Measurements from ENCODE around the gene ZNF423.

ZNF423 gene

DNA sequence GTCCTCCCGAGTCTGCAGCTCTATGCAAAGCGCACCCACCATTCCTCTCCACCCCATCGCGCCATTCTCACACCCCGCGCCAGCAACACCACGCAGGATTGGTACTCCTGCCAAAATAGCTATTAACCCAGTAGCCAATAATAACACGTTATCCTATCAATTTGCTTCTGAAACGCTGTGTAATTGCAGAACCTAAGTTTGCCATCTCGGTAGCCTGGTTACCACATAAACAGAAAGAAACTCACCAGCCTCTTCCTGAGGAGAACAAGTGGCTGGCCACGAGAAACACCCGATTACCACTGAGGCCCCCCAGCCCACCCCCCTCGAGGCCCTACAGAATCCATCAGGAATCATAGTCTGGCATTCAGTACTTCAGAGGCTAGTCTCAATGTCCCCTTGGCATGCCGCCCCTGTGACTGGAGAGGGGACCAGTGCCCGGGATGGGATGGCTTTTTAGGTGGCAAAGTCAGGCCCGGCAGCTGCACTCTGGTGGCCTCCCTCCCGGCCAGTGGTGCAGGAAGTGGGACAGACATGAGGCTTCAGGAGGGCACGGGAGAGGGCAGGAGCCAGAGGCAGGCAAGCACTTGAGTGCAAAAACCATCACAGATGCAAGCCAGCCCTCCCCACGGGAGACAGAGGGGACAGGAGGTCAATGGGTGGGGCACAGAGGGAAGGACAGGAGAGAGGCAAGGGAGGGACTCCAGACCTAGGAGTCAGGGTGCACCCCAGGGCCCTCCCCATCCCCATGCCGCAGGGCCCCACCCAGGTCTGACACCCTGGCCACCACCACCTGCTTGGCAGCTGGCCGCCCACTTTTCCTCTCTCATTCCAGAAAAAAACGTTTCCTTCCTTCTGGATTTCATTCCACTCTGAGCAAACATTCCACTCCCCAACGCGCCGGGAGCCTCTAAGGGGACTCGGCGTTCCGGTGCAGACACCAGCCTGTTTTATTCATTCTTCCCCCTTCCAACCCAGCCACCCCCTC lies 192.5 kb downstream of the ZNF423 start:
- DNase-seq (ENCODE audit: low read depth in 3 of 3), result no peak

- DNase-seq (ENCODE audit: low read depth in 3 of 3), result no peak
Observed at GRCh38 chr16:49662569-49662968, 193.3 kb downstream of the ZNF423 start.

GRCh38 chr16:49661465-49662187 lies 194.3 kb downstream of the ZNF423 start:
- DNase-seq (ENCODE audit: low read depth in 3 of 3), result no peak

DNA sequence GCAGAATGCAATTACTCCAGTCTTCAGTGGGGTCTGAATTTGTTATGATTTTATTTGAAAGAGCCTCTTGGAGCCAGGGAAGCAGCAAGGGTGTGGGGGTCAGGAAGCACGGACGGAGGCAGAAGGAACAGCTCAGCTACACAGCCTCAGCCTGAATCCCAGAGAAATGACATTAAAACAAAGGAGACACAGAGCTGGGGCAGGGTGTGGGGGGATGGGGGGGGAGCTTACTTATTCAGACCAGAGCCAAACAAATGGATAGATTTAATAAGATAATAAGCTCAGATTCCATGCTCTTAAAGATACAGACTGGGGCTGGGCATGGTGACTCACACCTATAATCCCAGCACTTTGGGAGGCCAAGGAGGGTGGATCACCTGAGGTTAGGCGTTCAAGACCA lies 195.3 kb downstream of the ZNF423 start:
- no peak for DNase-seq (ENCODE audit: low read depth in 3 of 3)

- DNase-seq (ENCODE audit: low read depth in 3 of 3), result no peak
Observed at GRCh38 chr16:49659356-49659755, 196.6 kb downstream of the ZNF423 start.

GRCh38 chr16:49658531-49658930 lies 197.4 kb downstream of the ZNF423 start:
- DNase-seq (ENCODE audit: low read depth in 3 of 3), result no peak

GRCh38 chr16:49657736-49658465 lies 198.0 kb downstream of the ZNF423 start:
- no peak for DNase-seq (ENCODE audit: low read depth in 3 of 3)

DNA sequence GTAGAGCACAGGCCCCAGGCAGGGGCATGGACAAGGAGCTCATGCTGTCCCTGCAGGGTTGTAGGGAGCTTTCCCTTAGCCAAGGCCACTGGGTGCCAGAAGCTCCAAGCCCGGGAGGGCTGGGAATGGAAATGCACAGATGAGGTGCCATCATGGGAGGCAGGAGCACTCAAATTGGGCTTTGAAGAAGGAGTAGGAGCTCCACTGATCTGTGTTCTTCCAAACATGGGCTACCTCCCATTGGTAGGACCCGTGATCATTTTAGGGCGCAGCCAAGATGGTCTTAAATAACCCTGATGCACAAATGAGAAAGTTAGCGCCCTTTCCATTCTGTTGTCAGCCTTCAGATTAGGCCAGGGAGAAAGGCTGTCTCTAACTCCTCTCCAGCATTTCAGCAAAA lies 201.5 kb downstream of the ZNF423 start:
- DNase-seq (ENCODE audit: low read depth in 3 of 3), result no peak

- DNase-seq (ENCODE audit: low read depth in 3 of 3), result no peak
Observed at GRCh38 chr16:49653577-49653976, 202.3 kb downstream of the ZNF423 start.

GRCh38 chr16:49653173-49653570 lies 202.7 kb downstream of the ZNF423 start:
- DNase-seq (ENCODE audit: low read depth in 3 of 3), result no peak

DNA sequence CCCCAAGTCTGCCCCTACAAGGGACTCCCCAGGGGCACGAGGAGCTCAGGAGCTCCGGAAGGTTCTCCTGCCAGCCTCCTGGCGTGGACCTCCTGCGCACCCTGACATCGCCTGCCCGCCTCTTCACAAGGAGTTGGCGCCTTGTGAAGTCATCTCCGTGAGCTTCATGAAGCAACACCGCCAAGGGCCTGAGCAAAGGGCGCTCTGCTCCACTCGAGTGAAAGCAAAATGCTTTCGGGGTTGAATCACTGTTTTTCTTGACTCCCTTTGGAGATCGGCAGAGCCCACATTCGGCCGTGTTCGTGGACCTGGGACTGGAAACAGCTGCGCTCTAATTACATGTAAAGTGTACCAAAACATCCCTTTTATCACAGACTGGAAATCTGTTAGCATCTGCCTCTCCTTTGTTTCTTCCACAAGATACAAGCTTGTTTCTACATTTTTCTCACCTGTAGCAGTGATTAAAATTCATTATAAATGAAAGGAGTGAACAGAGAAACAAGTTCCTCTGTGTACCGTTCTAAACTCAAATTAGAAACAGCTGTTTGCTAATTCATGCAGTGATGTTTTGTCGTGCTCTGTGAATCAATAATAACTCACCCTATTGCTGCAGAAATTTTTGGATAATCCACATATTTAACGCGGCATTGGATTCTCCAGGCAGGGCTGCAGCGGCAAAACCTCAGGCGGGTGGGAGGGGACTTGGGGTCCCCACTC lies 203.3 kb downstream of the ZNF423 start:
- no peak for DNase-seq (ENCODE audit: low read depth in 3 of 3)

GRCh38 chr16:49651996-49652395 lies 203.9 kb downstream of the ZNF423 start:
- DNase-seq (ENCODE audit: low read depth in 3 of 3), result no peak

DNA sequence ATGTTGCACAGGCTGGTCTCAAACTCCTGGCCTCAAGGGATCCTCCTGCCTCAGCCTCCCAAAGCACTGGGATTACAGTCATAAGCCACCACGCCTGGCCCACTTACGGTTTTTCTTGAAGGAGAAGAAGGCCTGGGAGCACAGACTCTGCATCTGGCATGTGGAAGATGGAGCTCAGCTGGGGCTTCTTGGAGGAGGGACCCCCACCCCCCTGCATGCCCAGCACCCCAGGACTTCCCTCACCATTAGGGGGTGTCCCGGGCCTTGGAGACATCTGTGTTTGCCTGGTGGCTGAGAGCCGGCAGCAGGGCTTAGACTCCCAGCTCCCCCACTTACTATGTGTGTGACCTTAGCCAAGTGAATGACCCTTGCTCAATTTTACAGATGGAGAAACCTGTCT lies 204.7 kb downstream of the ZNF423 start:
- no peak for DNase-seq (ENCODE audit: low read depth in 3 of 3)

- no peak for DNase-seq (ENCODE audit: low read depth in 3 of 3)
Observed at GRCh38 chr16:49650603-49651002, 205.3 kb downstream of the ZNF423 start.

DNA sequence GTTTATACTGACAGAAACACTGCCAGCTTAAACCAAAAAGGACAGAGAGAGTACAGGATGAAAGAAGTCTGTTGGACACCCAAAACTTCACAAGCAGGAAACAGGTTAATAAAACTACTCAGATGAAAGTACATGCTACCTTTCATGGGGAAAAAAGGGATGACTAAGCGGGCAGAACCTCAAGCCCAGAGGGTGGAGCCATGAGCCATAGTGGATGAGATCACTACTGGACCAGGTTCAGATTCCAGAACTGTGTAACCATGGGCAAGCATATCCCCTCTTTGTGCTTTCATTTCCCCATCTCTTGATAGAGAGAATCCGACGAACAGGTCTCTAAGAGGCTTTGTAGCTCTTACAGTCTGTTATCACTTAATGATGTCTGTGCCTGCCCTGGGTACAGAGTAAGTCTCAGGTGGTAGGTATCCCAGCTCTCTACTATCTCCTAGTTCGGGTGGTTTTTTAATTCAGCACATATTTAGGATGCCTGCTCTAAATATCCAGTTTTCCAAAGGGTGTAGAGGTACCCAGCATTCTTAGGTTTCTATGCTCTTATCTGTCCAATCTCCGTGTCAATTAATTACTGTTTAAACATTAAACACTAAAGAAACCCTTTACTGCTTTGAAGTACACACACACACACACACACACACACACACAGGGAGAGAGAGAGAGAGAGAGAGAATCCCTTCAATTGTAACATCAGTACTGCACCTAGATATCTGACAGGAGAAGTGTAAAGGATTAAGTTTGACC lies 206.7 kb downstream of the ZNF423 start:
- no peak for DNase-seq (ENCODE audit: low read depth in 3 of 3)

GRCh38 chr16:49647673-49648072 lies 208.2 kb downstream of the ZNF423 start:
- no peak for DNase-seq (ENCODE audit: low read depth in 3 of 3)

DNA sequence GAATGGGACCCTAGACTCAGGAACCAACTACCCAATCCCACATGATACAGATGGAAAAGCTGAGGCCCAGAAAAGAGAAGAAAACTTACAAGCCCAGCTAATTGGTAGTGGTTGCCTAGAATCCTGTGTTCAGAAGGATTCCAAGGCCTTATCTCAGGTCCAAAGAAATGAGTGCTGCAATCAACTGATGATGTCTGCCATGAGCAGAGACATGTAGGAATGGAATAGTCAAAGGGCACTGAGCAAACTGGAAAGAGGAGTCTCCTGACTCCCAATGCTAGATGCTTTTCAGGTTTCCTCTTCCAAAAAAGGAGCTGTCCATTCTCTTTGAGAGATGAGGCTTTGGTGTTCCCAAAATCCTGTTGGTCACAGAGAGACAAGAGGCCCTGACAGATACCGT lies 210.6 kb downstream of the ZNF423 start:
- no peak for DNase-seq (ENCODE audit: low read depth in 3 of 3)

GRCh38 chr16:49644145-49644463 lies 211.8 kb downstream of the ZNF423 start:
- no peak for DNase-seq (ENCODE audit: low read depth in 3 of 3)

GRCh38 chr16:49643429-49644144 lies 212.3 kb downstream of the ZNF423 start:
- no peak for DNase-seq (ENCODE audit: low read depth in 3 of 3)

DNA sequence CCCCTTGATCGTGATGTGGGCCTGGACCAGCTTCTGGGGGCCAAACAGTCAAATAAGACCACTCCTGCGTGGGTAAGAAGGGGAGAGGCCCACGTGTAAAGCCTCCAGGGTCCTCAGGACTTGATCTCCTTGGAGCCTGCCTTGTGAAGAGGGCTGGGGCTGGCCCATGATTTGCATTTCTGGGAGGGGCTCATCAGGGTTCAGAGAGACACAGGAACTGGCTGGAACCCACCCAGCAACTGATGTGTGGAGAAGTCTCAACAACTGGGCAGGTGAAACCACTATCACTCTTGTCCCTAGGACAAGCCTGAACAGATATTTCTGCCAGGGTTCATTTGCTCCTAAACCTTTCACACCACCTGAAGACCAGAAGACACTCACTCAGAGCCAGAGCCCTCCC lies 214.7 kb downstream of the ZNF423 start:
- DNase-seq (ENCODE audit: low read depth in 3 of 3), result no peak
